C4-2B (cell line): ENCODE results near the gene SH3BGRL3.

Source experiments
- H3K27ac ChIP-seq: fragments of 450-650 bp; 2 replicates; pipeline ENCODE4 v1.5.1; 2017
- CTCF ChIP-seq: fragments of 450-650 bp; conservative IDR thresholded peaks from 2 replicates; pipeline ENCODE4 v1.5.1; 2017; ENCODE audit warnings: mild to moderate bottlenecking
- ZFX ChIP-seq: fragments of 450-650 bp; IDR thresholded peaks from 2 replicates; pipeline ENCODE4 v1.6.1; 2017

SH3BGRL3 gene

GRCh38 chr1:26283871-26284596 lies 4.1 kb downstream of the SH3BGRL3 start:
- no peak overlapping the region for H3K27ac ChIP-seq
- no peak for TF ChIP-seq CTCF
- TF ChIP-seq ZFX, result no peak

GRCh38 chr1:26284597-26285347 lies 4.9 kb downstream of the SH3BGRL3 start:
- no peak overlapping the region for H3K27ac ChIP-seq
- peak; percentile 74 for TF ChIP-seq CTCF
- TF ChIP-seq ZFX, result no peak

- no peak overlapping the region for H3K27ac ChIP-seq
- TF ChIP-seq ZFX (no peak), CTCF (peak; percentile 55)
Observed at GRCh38 chr1:26285366-26286063, 5.6 kb downstream of the SH3BGRL3 start.

- no peak overlapping the region for H3K27ac ChIP-seq
- no peak for TF ChIP-seq ZFX
- no peak for TF ChIP-seq CTCF
Observed at GRCh38 chr1:26286064-26286416, 6.2 kb downstream of the SH3BGRL3 start.

- H3K27ac ChIP-seq, result no peak overlapping the region
- TF ChIP-seq ZFX (no peak), CTCF (no peak)
Observed at GRCh38 chr1:26287033-26287711, 7.3 kb downstream of the SH3BGRL3 start.

GRCh38 chr1:26287811-26288210 lies 7.9 kb downstream of the SH3BGRL3 start:
- no peak for TF ChIP-seq ZFX
- TF ChIP-seq CTCF, result no peak

More at GRCh38 chr1:26287811-26288210, 7.9 kb downstream of the SH3BGRL3 start:
- H3K27ac ChIP-seq, result no peak overlapping the region
